ENCODE data around the gene EXOC3. TPM values are rescaled to one million over a fixed set of nuclear protein-coding genes. Genes with fewer than 3 reads are reported as not detected.

EXOC3 gene
- total RNA-seq, 2 experiments from 2014 or later, result 31.0 to 58.2 TPM

DNA sequence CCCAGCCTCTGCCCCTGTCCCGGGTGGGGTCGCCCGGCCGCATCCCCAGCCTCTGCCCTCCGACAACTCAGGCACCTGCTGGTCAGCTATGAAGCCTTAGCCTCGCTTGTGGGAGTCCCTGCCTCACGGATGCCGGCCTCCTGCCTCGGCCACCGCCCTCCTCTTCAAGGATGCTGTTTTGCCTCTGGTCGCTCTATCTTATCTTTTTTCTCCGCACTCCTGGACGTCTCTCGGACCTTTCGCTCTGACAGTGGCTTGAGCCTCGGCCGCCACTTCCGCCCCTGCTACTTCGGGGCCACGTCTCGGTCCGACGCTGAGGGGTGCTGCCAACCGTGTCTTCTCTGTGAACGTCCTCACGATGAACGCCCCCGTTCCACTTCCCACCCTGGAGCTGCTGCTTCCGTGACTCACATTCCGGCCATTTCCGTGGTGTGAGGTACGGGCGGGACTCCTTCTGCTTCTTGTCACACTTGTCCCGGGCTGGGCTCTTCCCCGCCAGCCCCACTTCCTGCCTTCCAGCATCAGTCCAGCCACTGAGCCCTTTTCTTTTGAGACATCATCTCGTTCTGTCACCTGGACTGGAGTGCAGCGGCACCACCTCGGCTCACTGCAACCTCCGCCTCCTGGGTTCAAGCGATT lies 55.0 kb downstream of the EXOC3 start:
- Histone ChIP-seq H4K20me1 (ENCODE audit: insufficient read depth, low read length) (no peaks in the 10 kb centered on the region), H3K4me2 (ENCODE audit: low read length) (no peak overlapping the region), H3K9me3 (ENCODE audit: low read length) (no peaks in the 10 kb centered on the region), H3K27ac (ENCODE audit: low read depth, low read length, poor library complexity, severe bottlenecking) (no peak overlapping the region), H3K79me2 (ENCODE audit: insufficient read depth, low read depth, low read length) (no peaks in the 10 kb centered on the region), H3K9me2 (ENCODE audit: insufficient read depth, low read length) (no peaks in the 10 kb centered on the region), H3K4me3 (ENCODE audit: low read depth, low read length, poor library complexity, severe bottlenecking) (no peak overlapping the region), H3K36me3 (ENCODE audit: insufficient read depth, low read length) (no peaks in the 10 kb centered on the region), H3K4me1 (ENCODE audit: insufficient read depth, low read length, poor library complexity, severe bottlenecking) (no peaks in the 10 kb centered on the region), H2AFZ (ENCODE audit: low read length) (no peak overlapping the region)
- intact Hi-C loops (cut with micrococcal nuclease; ENCODE audit: unreplicated experiment), result no loop called here
- ChIA-PET CTCF (ENCODE audit: unreplicated experiment) (no interaction called here), POLR2A (no interaction called here)
- TF ChIP-seq, protein P1, sequence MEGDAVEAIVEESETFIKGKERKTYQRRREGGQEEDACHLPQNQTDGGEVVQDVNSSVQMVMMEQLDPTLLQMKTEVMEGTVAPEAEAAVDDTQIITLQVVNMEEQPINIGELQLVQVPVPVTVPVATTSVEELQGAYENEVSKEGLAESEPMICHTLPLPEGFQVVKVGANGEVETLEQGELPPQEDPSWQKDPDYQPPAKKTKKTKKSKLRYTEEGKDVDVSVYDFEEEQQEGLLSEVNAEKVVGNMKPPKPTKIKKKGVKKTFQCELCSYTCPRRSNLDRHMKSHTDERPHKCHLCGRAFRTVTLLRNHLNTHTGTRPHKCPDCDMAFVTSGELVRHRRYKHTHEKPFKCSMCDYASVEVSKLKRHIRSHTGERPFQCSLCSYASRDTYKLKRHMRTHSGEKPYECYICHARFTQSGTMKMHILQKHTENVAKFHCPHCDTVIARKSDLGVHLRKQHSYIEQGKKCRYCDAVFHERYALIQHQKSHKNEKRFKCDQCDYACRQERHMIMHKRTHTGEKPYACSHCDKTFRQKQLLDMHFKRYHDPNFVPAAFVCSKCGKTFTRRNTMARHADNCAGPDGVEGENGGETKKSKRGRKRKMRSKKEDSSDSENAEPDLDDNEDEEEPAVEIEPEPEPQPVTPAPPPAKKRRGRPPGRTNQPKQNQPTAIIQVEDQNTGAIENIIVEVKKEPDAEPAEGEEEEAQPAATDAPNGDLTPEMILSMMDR (conservative IDR thresholded peaks at IDR 0.05; ENCODE audit: low read length), result no peak
- TF ChIP-seq EZH2phosphoT487 (IDR thresholded peaks at IDR 0.05; ENCODE audit: borderline replicate concordance, low read depth, low read length), result no peak
- no peak for DNase-seq (ENCODE audit: low spot score)
- BruUV-seq (replicated peaks), result no TSS peak

DNA sequence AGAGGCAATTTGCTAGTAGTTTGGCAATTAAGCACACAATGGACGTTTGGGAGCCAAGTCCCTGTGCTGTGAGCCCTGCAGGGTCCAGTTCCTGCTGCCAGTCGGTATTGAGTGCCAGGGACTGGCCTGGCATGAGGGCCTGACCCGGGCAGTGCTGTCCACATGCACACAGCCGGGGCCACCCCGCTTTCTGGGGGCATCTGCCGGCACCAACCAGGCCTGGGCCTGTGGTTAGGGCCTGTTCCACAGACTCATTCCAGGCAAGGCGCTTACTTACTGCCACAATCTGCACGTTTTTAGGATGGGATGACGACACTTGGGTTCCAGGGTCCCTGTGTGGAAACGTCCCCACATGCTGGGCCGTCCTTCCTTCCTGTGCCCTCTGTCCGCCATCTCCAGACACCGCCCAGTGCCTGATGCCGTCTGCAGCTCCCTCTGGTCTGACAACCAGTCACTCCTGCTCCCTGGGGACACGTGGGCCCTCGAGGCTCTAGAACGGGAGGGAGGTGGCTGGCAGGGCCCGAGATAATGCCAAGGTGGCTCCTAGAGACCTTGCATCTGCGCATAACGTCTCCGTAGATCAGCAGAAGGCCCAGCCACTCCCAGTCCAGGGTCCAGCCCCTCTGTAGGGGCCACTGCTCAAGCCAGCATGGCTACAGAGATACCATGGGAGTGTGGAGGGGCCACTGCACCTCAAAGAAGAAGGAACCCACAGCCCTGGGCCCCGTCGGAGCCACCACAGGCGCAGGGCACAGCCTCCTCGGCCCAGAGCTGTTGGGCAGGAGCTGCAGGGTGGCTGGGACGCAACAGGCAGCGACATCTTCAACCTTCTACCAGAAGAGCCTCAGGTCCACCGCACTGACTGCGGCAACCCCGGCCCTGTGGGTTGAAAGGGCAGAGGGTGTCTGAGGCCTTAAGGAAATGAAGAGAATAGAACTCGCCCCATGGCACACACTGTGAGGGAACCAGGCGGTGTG lies 56.5 kb downstream of the EXOC3 start:
- Histone ChIP-seq H2AFZ (ENCODE audit: low read length) (no peak overlapping the region), H3K4me2 (ENCODE audit: low read length) (no peak overlapping the region), H3K9me3 (ENCODE audit: low read length) (no peaks in the 10 kb centered on the region), H3K27ac (ENCODE audit: low read depth, low read length, poor library complexity, severe bottlenecking) (no peak overlapping the region), H3K36me3 (ENCODE audit: insufficient read depth, low read length) (no peaks in the 10 kb centered on the region), H3K9me2 (ENCODE audit: insufficient read depth, low read length) (no peaks in the 10 kb centered on the region), H4K20me1 (ENCODE audit: insufficient read depth, low read length) (no peaks in the 10 kb centered on the region), H3K4me3 (ENCODE audit: low read depth, low read length, poor library complexity, severe bottlenecking) (no peak overlapping the region), H3K4me1 (ENCODE audit: insufficient read depth, low read length, poor library complexity, severe bottlenecking) (no peaks in the 10 kb centered on the region), H3K79me2 (ENCODE audit: insufficient read depth, low read depth, low read length) (no peaks in the 10 kb centered on the region)
- no peak for DNase-seq (ENCODE audit: low spot score)
- TF ChIP-seq, protein P1 (conservative IDR thresholded peaks at IDR 0.05; ENCODE audit: low read length), result no peak
- no peak for TF ChIP-seq EZH2phosphoT487 (IDR thresholded peaks at IDR 0.05; ENCODE audit: borderline replicate concordance, low read depth, low read length)
- BruUV-seq (replicated peaks), result no TSS peak
- ChIA-PET CTCF (ENCODE audit: unreplicated experiment) (no interaction called here), POLR2A (no interaction called here)
- intact Hi-C loops (cut with micrococcal nuclease; ENCODE audit: unreplicated experiment), result no loop called here

DNA sequence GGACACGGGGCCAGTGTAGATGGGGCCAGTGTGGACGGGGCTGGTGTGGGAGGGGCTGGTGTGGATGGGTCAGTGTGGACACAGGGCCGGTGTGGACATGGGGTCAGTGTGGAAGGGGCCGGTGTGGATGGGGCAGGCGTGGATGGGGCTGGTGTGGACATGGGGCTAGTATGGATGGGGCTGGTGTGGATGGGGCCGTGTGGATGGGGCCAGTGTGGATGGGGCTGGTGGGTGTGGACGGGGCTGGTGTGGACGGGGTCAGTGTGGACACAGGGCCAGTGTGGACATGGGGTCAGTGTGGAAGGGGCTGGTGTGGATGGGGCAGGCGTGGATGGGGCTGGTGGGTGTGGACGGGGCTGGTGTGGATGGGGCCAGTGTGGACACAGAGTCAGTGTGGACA lies 57.5 kb downstream of the EXOC3 start:
- DNase-seq (ENCODE audit: low spot score), result no peak
- intact Hi-C loops (cut with micrococcal nuclease; ENCODE audit: unreplicated experiment), result no loop called here
- POLR2A ChIA-PET, result no interaction called here
- BruUV-seq (replicated peaks), result no TSS peak
- no peaks in the 10 kb centered on the region for H3K9me2 ChIP-seq (ENCODE audit: insufficient read depth, low read length)
- H3K79me2 ChIP-seq (ENCODE audit: insufficient read depth, low read depth, low read length), result no peaks in the 10 kb centered on the region
- no peaks in the 10 kb centered on the region for H4K20me1 ChIP-seq (ENCODE audit: insufficient read depth, low read length)
- CTCF ChIA-PET (ENCODE audit: unreplicated experiment), result no interaction called here
- no peak for TF ChIP-seq EZH2phosphoT487 (IDR thresholded peaks at IDR 0.05; ENCODE audit: borderline replicate concordance, low read depth, low read length)
- TF ChIP-seq, protein P1 (conservative IDR thresholded peaks at IDR 0.05; ENCODE audit: low read length), result no peak
- no peaks in the 10 kb centered on the region for H3K4me1 ChIP-seq (ENCODE audit: insufficient read depth, low read length, poor library complexity, severe bottlenecking)
- no peak overlapping the region for H3K4me3 ChIP-seq (ENCODE audit: low read depth, low read length, poor library complexity, severe bottlenecking)
- no peak overlapping the region for H3K4me2 ChIP-seq (ENCODE audit: low read length)
- no peak overlapping the region for H3K27ac ChIP-seq (ENCODE audit: low read depth, low read length, poor library complexity, severe bottlenecking)
- H3K36me3 ChIP-seq (ENCODE audit: insufficient read depth, low read length), result no peaks in the 10 kb centered on the region
- no peaks in the 10 kb centered on the region for H3K9me3 ChIP-seq (ENCODE audit: low read length)
- H2AFZ ChIP-seq (ENCODE audit: low read length), result no peak overlapping the region

Measured in OCI-LY7 (cell line).